HL-60 (cell line): Measurements from ENCODE around the gene GNAS.

Source experiments
- DNase-seq, 2 experiments: peaks; one replicate each; pipeline ENCODE4 v3.0.0-alpha.2; 2010 to 2020; ENCODE audit warnings: low read depth in 1 of 2, low spot score in 1 of 2
- H3K27ac ChIP-seq: fragments of 250-450 bp; sonication (Bioruptor Pico); replicated peaks from 2 replicates; pipeline ENCODE4 v1.5.1; 2020; ENCODE audit warnings: mild to moderate bottlenecking, moderate library complexity
- H3K27me3 ChIP-seq: fragments of 250-450 bp; sonication (Bioruptor Pico); 2 replicates; pipeline ENCODE4 v1.5.1; 2021; ENCODE audit warnings: mild to moderate bottlenecking, moderate library complexity; ENCODE audit not compliant: insufficient read depth, poor library complexity, severe bottlenecking
- H3K4me3 ChIP-seq: replicated peaks from 2 replicates; pipeline ENCODE4 v1.5.1; 2011; ENCODE audit warnings: mild to moderate bottlenecking, control low read depth, low read length; ENCODE audit not compliant: insufficient read depth
- CTCF ChIP-seq: IDR thresholded peaks from one replicate; pipeline ENCODE4 v1.5.1; 2011; ENCODE audit warnings: low read length, control low read depth, inconsistent platforms; ENCODE audit not compliant: insufficient read depth
- GABPA ChIP-seq: IDR thresholded peaks from 2 replicates; pipeline ENCODE4 v1.6.1; 2012; ENCODE audit warnings: low read depth
- POLR2AphosphoS5 ChIP-seq: IDR thresholded peaks from 2 replicates; pipeline ENCODE4 v1.6.1; 2012; ENCODE audit warnings: low read depth
- REST ChIP-seq: IDR thresholded peaks from 2 replicates; pipeline ENCODE4 v1.6.1; 2012; ENCODE audit warnings: low read depth; ENCODE audit not compliant: insufficient replicate concordance
- SPI1 ChIP-seq: IDR thresholded peaks from 2 replicates; pipeline ENCODE4 v1.6.1; 2012; ENCODE audit warnings: low read depth, mild to moderate bottlenecking, borderline replicate concordance

The GNAS gene

GRCh38 chr20:58880994-58881752 is 28.7 kb downstream of the GNAS start:
- DNase-seq: no peak
- TF ChIP-seq CTCF (peak; percentile 0), GABPA (no peak)
- Histone ChIP-seq H3K4me3 (no peak overlapping the region), H3K27me3 (no peaks in the 10 kb centered on the region), H3K27ac (no peak overlapping the region)

- H3K4me3 ChIP-seq: no peak overlapping the region
- H3K27ac ChIP-seq: no peak overlapping the region
- no peak for DNase-seq
- TF ChIP-seq GABPA: no peak
- no peak for TF ChIP-seq CTCF
- TF ChIP-seq REST: no peak
- TF ChIP-seq SPI1: no peak
- TF ChIP-seq POLR2AphosphoS5: no peak
- no peaks in the 10 kb centered on the region for H3K27me3 ChIP-seq
Observed at GRCh38 chr20:58882704-58883089, 30.2 kb downstream of the GNAS start.

GRCh38 chr20:58883241-58883691 is 30.8 kb downstream of the GNAS start:
- TF ChIP-seq POLR2AphosphoS5 (no peak), CTCF (no peak), GABPA (no peak), REST (no peak), SPI1 (no peak)
- no peak for DNase-seq
- Histone ChIP-seq H3K4me3 (no peak overlapping the region), H3K27ac (no peak overlapping the region), H3K27me3 (no peaks in the 10 kb centered on the region)

GRCh38 chr20:58884966-58885365 is 32.5 kb downstream of the GNAS start:
- Histone ChIP-seq H3K27me3 (no peaks in the 10 kb centered on the region), H3K27ac (no peak overlapping the region), H3K4me3 (no peak overlapping the region)
- DNase-seq: peak in 1 of 2 experiments; percentile 25
- TF ChIP-seq CTCF: no peak
- TF ChIP-seq POLR2AphosphoS5: no peak
- TF ChIP-seq GABPA: no peak
- no peak for TF ChIP-seq REST
- TF ChIP-seq SPI1: no peak
